Lung (tissue), 12 donors: Measurements from ENCODE around the gene CCDC171. TPM values are rescaled to one million over a fixed set of nuclear protein-coding genes. Genes with fewer than 3 reads are reported as not detected.
A peak's percentile ranks its signal among the peaks of the same experiment; 100 is the strongest.

Experiments used
- ATAC-seq: fragments of 200-7000 bp; cut with Tn5 transposase; one replicate; pipeline ENCODE4 v1.9.1; 2020; ENCODE audit warnings: moderate number of reproducible peaks; ENCODE audit not compliant: insufficient read depth, low FRiP score
- DNase-seq, 3 donors: peaks; one replicate each; pipeline ENCODE4 v3.0.0-alpha.2; 2013 to 2017
- H3K27ac ChIP-seq, 2 donors: one replicate each; pipeline ENCODE4 v1.5.1; 2013; ENCODE audit warnings: mild to moderate bottlenecking in 2 of 2, moderate library complexity in 2 of 2, control low read depth in 1 of 2, inconsistent platforms in 1 of 2, low read depth in 1 of 2, low read length in 1 of 2
- H3K27me3 ChIP-seq, 3 donors: one replicate each; pipeline ENCODE4 v1.5.1; 2013; ENCODE audit warnings: low read length in 2 of 3; ENCODE audit not compliant: control insufficient read depth in 3 of 3, insufficient read depth in 3 of 3
- H3K36me3 ChIP-seq, 4 donors: one replicate each; pipeline ENCODE4 v1.5.1; 2013; ENCODE audit warnings: low read length in 4 of 4, mild to moderate bottlenecking in 1 of 4, moderate library complexity in 1 of 4; ENCODE audit not compliant: control insufficient read depth in 4 of 4, insufficient read depth in 4 of 4
- H3K4me1 ChIP-seq, 5 donors: one replicate each; pipeline ENCODE4 v1.5.1; 2013; ENCODE audit warnings: low read length in 5 of 5, mild to moderate bottlenecking in 2 of 5, moderate library complexity in 1 of 5; ENCODE audit not compliant: control insufficient read depth in 5 of 5, insufficient read depth in 5 of 5
- H3K4me3 ChIP-seq: one replicate; pipeline ENCODE4 v1.5.1; 2013; ENCODE audit warnings: mild to moderate bottlenecking, control low read depth, moderate library complexity
- H3K9ac ChIP-seq, 2 donors: one replicate each; pipeline ENCODE4 v1.5.1; 2013; ENCODE audit warnings: low read length in 2 of 2, control low read depth in 1 of 2; ENCODE audit not compliant: insufficient read depth in 1 of 2
- H3K9me3 ChIP-seq, 4 donors: one replicate each; pipeline ENCODE4 v1.5.1; 2013; ENCODE audit warnings: low read length in 3 of 4, mild to moderate bottlenecking in 1 of 4, moderate library complexity in 1 of 4; ENCODE audit not compliant: control insufficient read depth in 4 of 4, insufficient read depth in 3 of 4
- WGBS, 2 donors: extraction: QIAGEN DNeasy Blood & Tissue Kit; methylation state at CpG; one replicate each; pipeline ENCODE4 v1.1.7; 2013; 5-methylcytosine and 5-hydroxymethylcytosine counted together
- polyA plus RNA-seq, 2 donors: library from polyadenylated mRNA; stranded (reverse); fragments of 200-250 nt; gene quantifications; one replicate each; pipeline ENCODE4 v1.2.1, GENCODE V29; 2013
- total RNA-seq, 2 donors: library from RNA; depleted of rRNA in 1 of 2; stranded (reverse); fragments of >200 nt in 1 of 2; gene quantifications; one replicate each; pipeline ENCODE4 v1.2.1, GENCODE V29; 2014 to 2021
- TF ChIP-seq, protein P1 (sequence below): IDR thresholded peaks from 2 replicates; pipeline ENCODE4 v1.5.1; 2012; ENCODE audit warnings: mild to moderate bottlenecking; ENCODE audit errors: control extremely low read depth, extremely low read depth
- donor health status: control.
- donor health status: control.
- donor health status: Bipolar disorder and iron deficiency.
- donor health status: healthy.
- donor health status: DM: yes; HTN: yes; CAD: no.

CCDC171 gene
- total and polyA plus RNA-seq, 4 donors = 0.40 to 17.0 (median 2.5) TPM

DNA sequence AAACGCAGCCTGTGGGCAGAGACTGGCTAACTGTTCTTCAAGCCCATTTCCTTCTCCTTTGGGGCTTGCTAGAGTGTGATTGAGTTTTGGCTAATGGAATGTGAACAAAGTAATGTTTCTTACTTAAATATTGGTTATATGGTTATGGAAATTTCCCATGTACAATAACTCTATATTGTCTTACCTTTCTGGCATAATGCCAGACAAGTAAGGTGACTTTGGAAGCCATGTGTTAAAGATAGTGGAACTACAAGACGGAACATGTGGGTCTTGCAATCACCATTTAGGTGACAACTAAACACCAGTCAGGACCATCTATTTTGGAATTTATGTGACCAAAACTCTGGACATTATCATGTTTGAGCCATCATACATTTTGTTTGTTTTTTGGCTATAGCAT, 260.2 kb downstream of the CCDC171 start:
- H3K27ac ChIP-seq = no peak overlapping the region
- peaks cover 0 to 3% (median 0%) of the 10 kb centered on the region in 4 donors for H3K36me3 ChIP-seq
- 94 to 97% methylated on average over 2 of the region's 2 CpGs for WGBS, 2 donors
- DNase-seq = no peak
- ATAC-seq = no peak
- no peaks in the 10 kb centered on the region for H3K27me3 ChIP-seq
- H3K9ac ChIP-seq = no peak overlapping the region
- H3K9me3 ChIP-seq = peaks cover 0 to 4% (median 0%) of the 10 kb centered on the region in 4 donors
- H3K4me1 ChIP-seq = no peaks in the 10 kb centered on the region
- H3K4me3 ChIP-seq = no peak overlapping the region
- TF ChIP-seq, protein P1, sequence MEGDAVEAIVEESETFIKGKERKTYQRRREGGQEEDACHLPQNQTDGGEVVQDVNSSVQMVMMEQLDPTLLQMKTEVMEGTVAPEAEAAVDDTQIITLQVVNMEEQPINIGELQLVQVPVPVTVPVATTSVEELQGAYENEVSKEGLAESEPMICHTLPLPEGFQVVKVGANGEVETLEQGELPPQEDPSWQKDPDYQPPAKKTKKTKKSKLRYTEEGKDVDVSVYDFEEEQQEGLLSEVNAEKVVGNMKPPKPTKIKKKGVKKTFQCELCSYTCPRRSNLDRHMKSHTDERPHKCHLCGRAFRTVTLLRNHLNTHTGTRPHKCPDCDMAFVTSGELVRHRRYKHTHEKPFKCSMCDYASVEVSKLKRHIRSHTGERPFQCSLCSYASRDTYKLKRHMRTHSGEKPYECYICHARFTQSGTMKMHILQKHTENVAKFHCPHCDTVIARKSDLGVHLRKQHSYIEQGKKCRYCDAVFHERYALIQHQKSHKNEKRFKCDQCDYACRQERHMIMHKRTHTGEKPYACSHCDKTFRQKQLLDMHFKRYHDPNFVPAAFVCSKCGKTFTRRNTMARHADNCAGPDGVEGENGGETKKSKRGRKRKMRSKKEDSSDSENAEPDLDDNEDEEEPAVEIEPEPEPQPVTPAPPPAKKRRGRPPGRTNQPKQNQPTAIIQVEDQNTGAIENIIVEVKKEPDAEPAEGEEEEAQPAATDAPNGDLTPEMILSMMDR = no peak

GRCh38 chr9:15824310-15824709, 271.5 kb downstream of the CCDC171 start:
- Histone ChIP-seq H3K27me3 (no peaks in the 10 kb centered on the region), H3K36me3 (no peaks in the 10 kb centered on the region), H3K4me3 (no peak overlapping the region), H3K4me1 (no peaks in the 10 kb centered on the region), H3K9me3 (no peaks in the 10 kb centered on the region), H3K27ac (no peak overlapping the region), H3K9ac (no peak overlapping the region)
- ATAC-seq (no peak), DNase-seq (peak; percentile 22 to 35 (median 25))
- WGBS, 2 donors = 80 to 87% methylated on average over 4 of the region's 4 CpGs
- TF ChIP-seq, protein P1 = no peak

- Histone ChIP-seq H3K27ac (no peak overlapping the region), H3K9me3 (no peaks in the 10 kb centered on the region), H3K27me3 (no peaks in the 10 kb centered on the region), H3K4me1 (peaks cover 0 to 6% (median 0%) of the 10 kb centered on the region in 5 donors), H3K4me3 (no peak overlapping the region), H3K36me3 (no peaks in the 10 kb centered on the region), H3K9ac (no peak overlapping the region)
- no peak for DNase-seq
- WGBS, 2 donors = 95 to 97% methylated on average over 1 of the region's 1 CpG
- TF ChIP-seq, protein P1 = no peak
- ATAC-seq = no peak
Observed at GRCh38 chr9:15831384-15831783, 278.5 kb downstream of the CCDC171 start.

- Histone ChIP-seq H3K27ac (no peak overlapping the region), H3K9ac (no peak overlapping the region), H3K9me3 (no peaks in the 10 kb centered on the region), H3K27me3 (no peaks in the 10 kb centered on the region), H3K36me3 (no peaks in the 10 kb centered on the region), H3K4me3 (no peak overlapping the region), H3K4me1 (peaks cover 0 to 6% (median 0%) of the 10 kb centered on the region in 5 donors)
- DNase-seq = peak; percentile 16 to 53 (median 48)
- 48 to 56% methylated on average over 2 of the region's 2 CpGs for WGBS, 2 donors
- TF ChIP-seq, protein P1 = no peak
- no peak for ATAC-seq
Observed at GRCh38 chr9:15834541-15834940, 281.7 kb downstream of the CCDC171 start.
